Measurements from ENCODE around the gene PRPF40B.

GRCh38 chr12:49577589-49578315 lies 45.6 kb upstream of the PRPF40B start:
- TF ChIP-seq CTCF (IDR thresholded peaks at IDR 0.05) (no peak), EZH2 (IDR thresholded peaks at IDR 0.05) (no peak)

Measured in neural progenitor cell (in vitro differentiated cells).